Measurements from ENCODE around the gene LDLRAD3.

DNA sequence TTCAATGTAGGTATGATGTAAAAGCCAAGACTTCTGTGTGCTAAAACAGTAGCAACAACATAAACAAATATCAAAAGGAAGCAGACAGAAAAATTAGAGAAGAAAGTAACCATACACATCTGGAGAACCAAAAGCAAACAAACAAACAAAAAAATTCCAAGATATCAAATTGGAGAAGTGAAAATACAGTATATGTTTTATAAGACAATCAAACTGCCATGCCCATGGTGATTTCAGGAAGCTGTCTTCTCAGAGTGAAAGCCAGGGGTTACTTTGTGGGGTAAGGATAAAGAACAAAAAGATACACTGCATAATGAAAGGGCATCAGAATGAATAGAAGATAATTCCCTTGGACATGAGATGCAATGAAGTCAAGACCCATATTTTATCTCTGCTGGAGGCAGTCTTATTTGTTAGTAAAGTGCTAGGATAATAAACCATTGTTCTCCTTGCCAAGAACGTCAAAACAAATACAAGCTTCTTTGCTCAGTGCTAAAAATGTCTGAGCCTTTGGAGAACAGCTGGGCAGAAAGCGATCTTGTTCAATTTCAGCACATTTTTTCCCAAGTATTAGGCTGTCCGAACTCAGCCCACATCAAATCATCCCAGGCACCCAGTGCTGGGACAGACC is 38.1 kb upstream of the LDLRAD3 start:
- TF ChIP-seq, protein P1, sequence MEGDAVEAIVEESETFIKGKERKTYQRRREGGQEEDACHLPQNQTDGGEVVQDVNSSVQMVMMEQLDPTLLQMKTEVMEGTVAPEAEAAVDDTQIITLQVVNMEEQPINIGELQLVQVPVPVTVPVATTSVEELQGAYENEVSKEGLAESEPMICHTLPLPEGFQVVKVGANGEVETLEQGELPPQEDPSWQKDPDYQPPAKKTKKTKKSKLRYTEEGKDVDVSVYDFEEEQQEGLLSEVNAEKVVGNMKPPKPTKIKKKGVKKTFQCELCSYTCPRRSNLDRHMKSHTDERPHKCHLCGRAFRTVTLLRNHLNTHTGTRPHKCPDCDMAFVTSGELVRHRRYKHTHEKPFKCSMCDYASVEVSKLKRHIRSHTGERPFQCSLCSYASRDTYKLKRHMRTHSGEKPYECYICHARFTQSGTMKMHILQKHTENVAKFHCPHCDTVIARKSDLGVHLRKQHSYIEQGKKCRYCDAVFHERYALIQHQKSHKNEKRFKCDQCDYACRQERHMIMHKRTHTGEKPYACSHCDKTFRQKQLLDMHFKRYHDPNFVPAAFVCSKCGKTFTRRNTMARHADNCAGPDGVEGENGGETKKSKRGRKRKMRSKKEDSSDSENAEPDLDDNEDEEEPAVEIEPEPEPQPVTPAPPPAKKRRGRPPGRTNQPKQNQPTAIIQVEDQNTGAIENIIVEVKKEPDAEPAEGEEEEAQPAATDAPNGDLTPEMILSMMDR (conservative IDR thresholded peaks at IDR 0.05; ENCODE audit: low read length) = no peak
- no peak for TF ChIP-seq EZH2phosphoT487 (IDR thresholded peaks at IDR 0.05; ENCODE audit: borderline replicate concordance, low read depth, low read length)
